HG03469 (cell line): ENCODE results near the gene TSPAN17.
"Not testable (repeated sequence)": the region's sequence is repeated elsewhere in the genome, so short reads cannot be mapped to it uniquely, and the experiment has no call there.

ENCODE experiments used
- ATAC-seq: cut with Tn5 transposase; IDR thresholded peaks from one replicate; pipeline ENCODE4 v1.9.1; 2021; ENCODE audit warnings: mild to moderate bottlenecking, moderate library complexity, moderate number of reproducible peaks; ENCODE audit not compliant: unreplicated experiment

Gene TSPAN17

GRCh38 chr5:176647030-176647842 is at the start of gene TSPAN17:
TSS of gene TSPAN17 (plus strand) at chr5:176647484. CDS start at chr5:176647616, 132 bp downstream.
- ATAC-seq = peak; percentile 83

GRCh38 chr5:176599749-176600430 is 47.4 kb upstream of the TSPAN17 start:
- not testable (repeated sequence) for ATAC-seq

GRCh38 chr5:176601901-176602482 is 45.3 kb upstream of the TSPAN17 start:
- no peak for ATAC-seq

- ATAC-seq = no peak
Observed at GRCh38 chr5:176603091-176603490, 44.2 kb upstream of the TSPAN17 start.

- ATAC-seq = no peak
Observed at GRCh38 chr5:176606032-176606431, 41.3 kb upstream of the TSPAN17 start.

GRCh38 chr5:176606875-176607274 is 40.4 kb upstream of the TSPAN17 start:
- ATAC-seq = no peak

- ATAC-seq = no peak
Observed at GRCh38 chr5:176608142-176608705, 39.1 kb upstream of the TSPAN17 start.

- peak; percentile 13 for ATAC-seq
Observed at GRCh38 chr5:176608937-176609723, 38.2 kb upstream of the TSPAN17 start.

- ATAC-seq = peak; percentile 59
Observed at GRCh38 chr5:176609724-176610434, 37.4 kb upstream of the TSPAN17 start, which contains the start of gene GPRIN1. TSS of gene GPRIN1 (minus strand) at chr5:176610156. CDS start at chr5:176599834, 10,322 bp downstream.

GRCh38 chr5:176610435-176610773 is 36.9 kb upstream of the TSPAN17 start:
- no peak for ATAC-seq

GRCh38 chr5:176611435-176611834 is 35.8 kb upstream of the TSPAN17 start:
- ATAC-seq = no peak

- ATAC-seq = no peak
Observed at GRCh38 chr5:176612008-176612407, 35.3 kb upstream of the TSPAN17 start.

- ATAC-seq = no peak
Observed at GRCh38 chr5:176612855-176613254, 34.4 kb upstream of the TSPAN17 start.

GRCh38 chr5:176614805-176615478 is 32.3 kb upstream of the TSPAN17 start:
- ATAC-seq = no peak

GRCh38 chr5:176616511-176616910 is 30.8 kb upstream of the TSPAN17 start:
- no peak for ATAC-seq

- no peak for ATAC-seq
Observed at GRCh38 chr5:176618783-176619182, 28.5 kb upstream of the TSPAN17 start.

GRCh38 chr5:176619203-176619568 is 28.1 kb upstream of the TSPAN17 start:
- peak; percentile 48 for ATAC-seq

GRCh38 chr5:176619569-176620332 is 27.5 kb upstream of the TSPAN17 start:
- ATAC-seq = no peak
